Activated T-helper 2 cell treated with anti-CD3 and anti-CD28 coated beads, Interferon-gamma antibody, Interleukin-2, Interleukin-4, amounts not matched to agents 10 μg/mL and 5 μg/mL and 100 μg/mL, durations not matched to agents 14 hours and 24 hours and 36 hours (primary cell): ENCODE measurements around the gene STK32B. TPM values are rescaled to one million over a fixed set of nuclear protein-coding genes. Genes with fewer than 3 reads are reported as not detected.
"Not testable (repeated sequence)": the region's sequence is repeated elsewhere in the genome, so short reads cannot be mapped to it uniquely, and the experiment has no call there.

Source experiments
- DNase-seq: peaks from one replicate; pipeline ENCODE4 v3.0.0; 2021; ENCODE audit warnings: low spot score
- H3K27ac Mint-ChIP-seq: one replicate; pipeline ENCODE4 v1.8.0; 2021; ENCODE audit warnings: mixed read lengths
- H3K27me3 Mint-ChIP-seq: one replicate; pipeline ENCODE4 v1.8.0; 2021; ENCODE audit warnings: low read depth, mixed read lengths
- H3K36me3 Mint-ChIP-seq: one replicate; pipeline ENCODE4 v1.8.0; 2021; ENCODE audit warnings: low read depth, mixed read lengths
- H3K4me1 Mint-ChIP-seq: one replicate; pipeline ENCODE4 v1.8.0; 2021; ENCODE audit warnings: low read depth, mixed read lengths
- H3K4me3 Mint-ChIP-seq: one replicate; pipeline ENCODE4 v1.8.0; 2021; ENCODE audit warnings: low read depth, mild to moderate bottlenecking, moderate library complexity, mixed read lengths
- H3K9me3 Mint-ChIP-seq: one replicate; pipeline ENCODE4 v1.8.0; 2021; ENCODE audit warnings: mixed read lengths
- intact Hi-C: fragments of 100-400 bp; cut with micrococcal nuclease; formaldehyde crosslinking; loops from one replicate; pipeline ENCODE4 v1.15.1; 2023
- total RNA-seq: library from RNA; stranded (reverse); gene quantifications from 2 replicates; pipeline ENCODE4 v1.2.3, GENCODE V29; 2022

STK32B gene
- total RNA-seq, 1 donor from 2014 or later = not detected

DNA sequence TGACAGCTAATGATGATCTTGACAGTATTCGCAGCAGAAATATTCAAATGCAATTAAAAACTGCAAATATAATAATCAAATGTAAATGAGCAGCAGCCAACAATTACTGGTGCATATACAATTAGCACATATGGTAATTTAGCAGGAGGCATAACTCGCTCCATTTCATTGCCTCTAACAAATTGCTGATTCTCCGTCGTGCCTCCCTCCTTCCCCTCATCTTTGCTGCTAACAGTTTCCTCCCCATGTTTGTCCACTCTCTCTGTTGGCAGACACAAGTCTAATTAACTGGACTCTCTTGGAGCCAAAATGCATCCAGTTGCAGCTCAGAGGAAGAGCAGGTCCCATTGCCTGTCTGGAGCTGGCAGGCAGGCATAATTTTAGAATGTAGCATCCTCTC, 210.6 kb downstream of the STK32B start:
- DNase-seq = no peak
- Mint-ChIP-seq H3K36me3 (no peaks in the 10 kb centered on the region), H3K4me3 (no peak overlapping the region), H3K9me3 (no peaks in the 10 kb centered on the region), H3K27me3 (no peaks in the 10 kb centered on the region), H3K4me1 (no peaks in the 10 kb centered on the region), H3K27ac (no peak overlapping the region)
- intact Hi-C loops = no loop called here

DNA sequence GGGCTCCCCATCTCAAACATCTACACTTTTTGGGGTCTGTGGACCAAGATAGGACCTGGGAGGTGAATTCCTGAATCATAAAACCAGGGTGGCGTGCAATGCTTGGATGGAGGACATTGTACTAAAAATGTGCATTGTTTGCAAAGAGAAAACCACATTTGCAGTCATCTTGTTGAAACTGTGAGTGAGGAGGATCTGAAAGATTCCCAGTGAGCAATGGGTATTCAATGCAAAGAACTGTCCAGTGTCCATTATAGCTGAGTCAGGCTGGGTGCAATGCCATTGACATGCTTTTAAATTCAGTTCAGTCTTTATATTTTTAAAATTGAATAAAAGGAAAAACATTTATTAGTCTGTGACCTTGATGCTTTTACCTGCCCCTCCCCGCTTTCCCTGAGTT, 215.7 kb downstream of the STK32B start:
- H3K4me3 Mint-ChIP-seq = no peak overlapping the region
- no peak overlapping the region for H3K27ac Mint-ChIP-seq
- intact Hi-C loops = no loop called here
- no peaks in the 10 kb centered on the region for H3K9me3 Mint-ChIP-seq
- no peaks in the 10 kb centered on the region for H3K27me3 Mint-ChIP-seq
- DNase-seq = no peak
- no peaks in the 10 kb centered on the region for H3K4me1 Mint-ChIP-seq
- no peaks in the 10 kb centered on the region for H3K36me3 Mint-ChIP-seq

DNA sequence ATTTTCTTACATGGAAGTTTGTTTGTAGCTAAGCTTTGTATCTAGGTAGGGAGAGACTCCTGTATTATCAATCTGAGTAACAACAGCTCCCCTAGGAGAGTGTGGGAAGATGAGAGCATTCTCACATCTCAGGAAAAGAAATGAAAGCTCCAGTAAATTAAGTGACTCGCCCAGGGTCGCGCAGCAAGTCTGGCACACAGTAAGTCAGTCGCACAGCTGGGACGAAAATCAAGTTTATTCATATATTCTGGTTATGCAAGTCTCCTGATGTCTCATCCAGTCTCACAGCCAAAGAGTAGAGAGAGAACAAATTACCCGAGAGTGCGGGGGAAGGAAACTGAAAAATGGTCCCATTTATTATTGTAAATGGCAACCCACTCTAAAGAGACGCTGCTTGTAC, 216.1 kb downstream of the STK32B start:
- DNase-seq = no peak
- no peaks in the 10 kb centered on the region for H3K9me3 Mint-ChIP-seq

DNA sequence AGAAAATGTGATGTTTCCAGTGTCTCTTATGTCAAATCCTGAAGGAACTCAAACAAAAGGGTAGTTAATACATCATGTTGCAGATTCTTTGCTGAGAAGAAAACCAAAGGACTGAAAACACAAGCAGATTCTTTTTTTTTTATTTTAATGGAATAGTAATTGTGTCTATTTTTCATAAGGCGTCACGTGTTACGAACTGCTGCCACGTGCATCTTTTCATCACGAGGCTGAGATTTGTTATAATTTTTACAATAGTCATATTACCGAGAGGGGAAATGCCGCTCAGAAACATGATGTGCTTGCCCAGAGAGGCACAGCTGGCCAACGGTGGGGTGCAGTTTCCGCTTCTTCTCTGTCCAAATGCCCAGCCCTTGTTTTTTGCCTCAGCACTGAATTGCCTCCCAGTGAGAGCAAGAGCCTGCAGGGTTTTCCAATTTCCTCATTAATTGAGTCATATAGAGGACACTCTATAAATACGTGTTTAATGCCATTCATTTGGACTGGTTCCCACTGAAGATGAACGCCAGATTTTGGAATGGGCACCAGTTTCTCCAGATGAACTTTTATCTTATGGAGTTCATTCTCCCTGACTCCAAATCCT, 225.3 kb downstream of the STK32B start:
- no peak for DNase-seq
- Mint-ChIP-seq H3K36me3 (no peaks in the 10 kb centered on the region), H3K4me3 (no peak overlapping the region), H3K27ac (no peak overlapping the region), H3K4me1 (no peaks in the 10 kb centered on the region), H3K27me3 (no peaks in the 10 kb centered on the region), H3K9me3 (peaks cover 4% of the 10 kb centered on the region)
- intact Hi-C loops = no loop called here

More for the DNA sequence above, 216.1 kb downstream of the STK32B start:
- H3K4me3 Mint-ChIP-seq = no peak overlapping the region
- intact Hi-C loops = no loop called here
- H3K4me1 Mint-ChIP-seq = no peaks in the 10 kb centered on the region
- no peak overlapping the region for H3K27ac Mint-ChIP-seq
- H3K36me3 Mint-ChIP-seq = no peaks in the 10 kb centered on the region
- H3K27me3 Mint-ChIP-seq = no peaks in the 10 kb centered on the region

DNA sequence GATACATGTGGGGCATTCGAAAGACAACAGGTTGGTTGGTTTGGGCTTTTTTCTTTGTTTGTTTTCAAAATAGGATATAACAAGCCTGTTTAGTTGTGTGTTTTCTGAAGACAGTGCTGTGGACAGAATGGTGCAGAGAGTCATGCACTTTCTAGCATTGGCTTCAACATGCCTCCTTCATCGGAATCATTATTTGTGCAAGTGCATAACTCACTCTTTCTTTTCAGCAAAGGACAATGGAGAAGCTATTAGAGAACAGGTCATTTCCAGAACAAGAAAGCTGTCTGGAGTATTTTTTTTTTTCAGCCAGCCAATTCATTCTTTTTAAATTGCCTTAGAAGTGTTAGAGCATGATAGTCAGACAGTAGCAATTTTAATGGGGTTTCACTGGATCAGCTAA, 225.8 kb downstream of the STK32B start:
- Mint-ChIP-seq H3K27ac (no peak overlapping the region), H3K9me3 (peaks cover 4% of the 10 kb centered on the region)
- intact Hi-C loops = no loop called here

DNA sequence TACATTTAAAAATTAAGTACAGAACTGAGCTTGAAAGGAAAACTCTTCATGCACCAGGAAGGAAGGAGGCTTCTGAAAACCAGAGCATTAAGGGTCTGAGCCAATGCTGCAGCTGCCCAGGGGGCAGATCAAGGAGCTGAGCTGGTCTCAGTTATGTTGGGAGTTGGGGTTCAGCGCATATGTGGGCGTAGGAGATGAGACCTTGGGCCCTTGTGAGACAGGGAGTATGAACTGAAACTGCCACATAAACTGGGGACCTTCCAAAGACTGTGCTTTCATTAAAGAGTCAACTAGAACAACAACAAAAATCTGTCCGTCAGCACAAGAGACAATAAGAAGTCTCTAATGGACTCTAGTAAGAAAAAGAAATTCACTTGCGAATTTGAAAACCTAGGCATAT, 226.9 kb downstream of the STK32B start:
- no peak overlapping the region for H3K4me3 Mint-ChIP-seq
- H3K27me3 Mint-ChIP-seq = no peaks in the 10 kb centered on the region

More for the DNA sequence above, 225.8 kb downstream of the STK32B start:
- DNase-seq = no peak
- Mint-ChIP-seq H3K36me3 (no peaks in the 10 kb centered on the region), H3K4me1 (no peaks in the 10 kb centered on the region), H3K4me3 (no peak overlapping the region), H3K27me3 (no peaks in the 10 kb centered on the region)

DNA sequence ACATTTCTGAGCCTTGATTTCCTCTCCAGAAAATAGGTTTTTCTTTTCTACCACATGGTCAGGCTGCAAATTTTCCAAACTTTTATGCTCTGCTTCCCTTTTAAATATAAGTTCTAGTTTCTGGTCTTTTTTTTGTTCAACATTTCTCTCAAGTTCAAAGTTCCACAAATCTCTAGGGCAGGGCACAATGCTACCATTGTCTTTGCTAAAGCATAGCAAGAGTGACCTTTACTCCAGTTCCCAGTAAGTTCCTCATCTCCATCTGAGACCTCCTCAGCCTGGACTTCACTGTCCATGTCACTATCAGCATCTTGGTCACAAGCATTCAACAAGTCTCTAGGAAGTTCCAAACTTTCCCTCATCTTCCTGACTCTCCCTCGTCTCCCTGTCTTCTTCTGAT, 228.8 kb downstream of the STK32B start:
- H3K9me3 Mint-ChIP-seq, H3K4me3 Mint-ChIP-seq, intact Hi-C loops, DNase-seq, H3K27me3 Mint-ChIP-seq, H3K36me3 Mint-ChIP-seq, H3K4me1 Mint-ChIP-seq, H3K27ac Mint-ChIP-seq: not testable (repeated sequence)

More for the DNA sequence above, 226.9 kb downstream of the STK32B start:
- Mint-ChIP-seq H3K27ac (no peak overlapping the region), H3K4me1 (no peaks in the 10 kb centered on the region), H3K36me3 (no peaks in the 10 kb centered on the region), H3K9me3 (peaks cover 4% of the 10 kb centered on the region)
- intact Hi-C loops = no loop called here
- DNase-seq = no peak

DNA sequence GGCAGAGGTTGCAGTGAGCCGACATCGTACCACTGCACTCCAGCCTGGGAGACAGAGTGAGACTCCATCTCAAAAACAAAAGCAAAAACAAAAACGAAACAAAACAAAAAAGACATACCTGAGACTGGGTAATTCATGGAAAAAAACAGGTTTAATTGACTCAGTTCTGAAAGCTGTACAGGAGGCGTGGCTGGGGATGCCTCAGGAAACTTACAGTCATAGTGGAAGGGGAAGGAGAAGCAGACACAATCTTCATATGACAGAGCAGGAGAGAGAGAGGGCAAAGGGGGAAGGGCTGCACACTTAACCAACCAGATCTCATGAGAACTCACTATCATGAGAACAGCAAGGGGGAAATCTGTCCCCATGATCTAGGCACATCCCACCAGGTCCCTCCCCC, 229.5 kb downstream of the STK32B start:
- H3K4me3 Mint-ChIP-seq = no peak overlapping the region
- H3K27me3 Mint-ChIP-seq = no peaks in the 10 kb centered on the region
- H3K4me1 Mint-ChIP-seq = no peaks in the 10 kb centered on the region
- intact Hi-C loops = no loop called here
- no peak for DNase-seq
- H3K36me3 Mint-ChIP-seq = no peaks in the 10 kb centered on the region
- H3K9me3 Mint-ChIP-seq = no peaks in the 10 kb centered on the region
- no peak overlapping the region for H3K27ac Mint-ChIP-seq

DNA sequence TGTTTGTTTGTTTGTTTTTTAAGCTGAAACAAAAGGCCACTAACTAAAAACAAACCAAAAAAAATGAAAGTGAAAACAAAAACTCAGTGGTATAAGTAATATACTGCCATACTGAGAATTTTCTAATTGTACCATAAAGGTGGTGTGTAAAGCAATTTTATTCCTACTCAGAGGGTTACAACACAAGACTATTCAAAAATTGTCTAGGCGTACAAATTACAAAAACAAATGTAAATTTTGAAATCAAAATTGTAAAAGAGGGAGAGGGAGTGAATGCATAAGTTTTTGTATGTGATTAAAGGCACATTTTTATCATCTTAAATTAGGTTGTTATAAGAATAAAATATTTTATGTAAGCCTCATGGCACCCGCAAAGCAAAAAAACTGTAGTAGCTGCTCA, 232.6 kb downstream of the STK32B start:
- no peak for DNase-seq
- Mint-ChIP-seq H3K36me3 (no peaks in the 10 kb centered on the region), H3K4me1 (no peaks in the 10 kb centered on the region), H3K9me3 (no peaks in the 10 kb centered on the region), H3K4me3 (no peak overlapping the region), H3K27ac (no peak overlapping the region), H3K27me3 (no peaks in the 10 kb centered on the region)
- intact Hi-C loops = no loop called here

DNA sequence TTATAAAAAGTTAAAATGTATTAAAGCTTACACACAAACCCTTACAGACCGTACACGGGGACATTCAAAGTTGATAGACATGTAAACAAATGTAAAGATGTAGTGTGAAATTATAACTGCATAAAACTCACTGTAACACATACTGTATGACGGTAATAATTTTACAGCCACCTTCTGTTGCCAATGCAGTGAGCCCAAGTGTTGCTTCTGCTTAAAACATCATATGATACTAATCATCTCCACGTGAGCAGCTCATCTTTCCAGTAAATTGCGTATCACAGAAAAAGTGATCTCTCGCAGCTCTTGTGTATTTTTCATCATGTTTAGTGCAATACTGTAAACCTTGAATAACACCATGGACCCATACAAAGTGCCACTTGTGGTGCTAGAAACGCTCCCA, 233.2 kb downstream of the STK32B start:
- H3K4me1 Mint-ChIP-seq = no peaks in the 10 kb centered on the region
- no peak for DNase-seq
- H3K27ac Mint-ChIP-seq = no peak overlapping the region
- H3K4me3 Mint-ChIP-seq = no peak overlapping the region
- no peaks in the 10 kb centered on the region for H3K27me3 Mint-ChIP-seq
- H3K9me3 Mint-ChIP-seq = no peaks in the 10 kb centered on the region
- intact Hi-C loops = no loop called here
- H3K36me3 Mint-ChIP-seq = no peaks in the 10 kb centered on the region

DNA sequence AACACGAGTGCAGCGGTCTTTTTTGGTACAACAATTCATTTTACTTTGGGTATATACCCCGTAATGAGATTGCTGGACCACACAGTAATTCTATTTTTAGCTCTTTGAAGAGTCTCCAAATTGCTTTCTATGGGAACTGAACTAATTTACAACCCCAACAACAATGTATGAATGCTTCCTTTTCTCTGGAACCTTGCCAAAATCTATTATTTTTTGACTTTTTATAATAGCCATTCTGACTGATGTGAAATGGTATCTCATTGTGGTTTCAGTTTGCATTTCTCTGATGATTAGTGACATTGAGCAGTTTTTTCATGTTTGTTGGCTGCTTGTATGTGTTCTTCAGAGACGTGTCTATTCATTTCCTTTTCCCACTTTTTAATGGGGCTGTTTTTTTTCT, 240.8 kb downstream of the STK32B start:
- Mint-ChIP-seq H3K27me3 (no peaks in the 10 kb centered on the region), H3K9me3 (peaks cover 13% of the 10 kb centered on the region), H3K36me3 (no peaks in the 10 kb centered on the region), H3K27ac (no peak overlapping the region), H3K4me3 (no peak overlapping the region), H3K4me1 (no peaks in the 10 kb centered on the region)
- no peak for DNase-seq
- intact Hi-C loops = no loop called here

DNA sequence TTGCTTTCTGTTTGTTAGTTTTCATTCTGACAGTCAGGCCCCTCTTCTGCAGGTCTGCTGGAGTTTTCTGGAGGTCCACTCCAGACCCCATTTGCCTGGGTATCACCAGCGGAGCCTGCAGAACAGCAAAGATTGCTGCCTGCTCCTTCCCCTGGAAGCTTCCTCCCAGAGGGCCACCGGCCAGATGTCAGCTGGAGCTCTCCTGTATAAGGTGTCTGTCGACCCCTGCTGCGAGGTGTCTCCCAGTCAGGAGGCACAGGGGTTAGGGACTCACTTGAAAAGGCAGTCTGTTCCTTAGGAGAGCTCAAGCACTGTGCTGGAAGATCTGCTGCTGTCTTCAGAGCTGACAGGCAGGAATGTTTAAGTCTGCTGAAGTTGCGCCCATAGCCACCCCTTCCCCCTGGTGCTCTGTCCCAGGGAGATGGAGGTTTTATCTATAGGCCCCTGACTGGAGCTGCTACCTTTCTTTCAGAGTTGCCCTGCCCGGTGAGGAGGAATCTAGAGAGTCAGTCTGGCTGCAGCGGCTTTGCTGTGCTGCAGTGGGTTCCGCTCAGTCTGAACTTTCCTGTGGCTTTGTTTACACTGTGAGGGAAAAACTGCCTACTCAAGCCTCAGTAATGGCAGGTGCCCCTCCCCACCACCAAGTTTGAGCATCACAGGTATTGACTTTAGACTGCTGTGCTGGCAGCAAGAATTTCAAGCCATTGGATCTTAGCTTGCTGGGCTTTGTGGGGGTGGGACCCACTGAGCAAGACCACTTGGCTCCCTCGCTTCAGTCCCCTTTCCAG, 246.9 kb downstream of the STK32B start:
- peaks cover 13% of the 10 kb centered on the region for H3K9me3 Mint-ChIP-seq
- H3K36me3 Mint-ChIP-seq, intact Hi-C loops, H3K27ac Mint-ChIP-seq, H3K4me3 Mint-ChIP-seq, H3K27me3 Mint-ChIP-seq, DNase-seq, H3K4me1 Mint-ChIP-seq: not testable (repeated sequence)

DNA sequence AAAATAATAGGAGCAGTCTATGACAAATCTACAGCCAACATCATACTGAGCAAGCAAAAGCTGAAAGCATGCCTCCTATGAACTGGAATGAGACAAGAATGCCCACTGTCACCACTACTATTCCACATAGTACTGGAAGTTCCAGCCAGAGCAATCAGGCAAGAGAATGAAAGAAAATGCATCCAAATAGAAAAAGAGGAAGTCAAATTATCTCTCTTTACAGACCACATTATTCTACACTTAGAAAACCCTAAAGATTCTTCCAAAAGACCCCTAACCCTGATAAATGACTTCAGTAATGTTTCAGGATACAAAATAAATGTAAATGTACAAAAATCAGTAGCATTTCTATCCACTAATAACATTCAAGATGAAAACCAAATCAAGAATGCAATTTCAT, 249.0 kb downstream of the STK32B start:
- Mint-ChIP-seq H3K4me3 (no peak overlapping the region), H3K9me3 (peaks cover 13% of the 10 kb centered on the region), H3K27me3 (no peaks in the 10 kb centered on the region), H3K4me1 (no peaks in the 10 kb centered on the region), H3K36me3 (no peaks in the 10 kb centered on the region), H3K27ac (no peak overlapping the region)
- intact Hi-C loops = no loop called here
- no peak for DNase-seq
